Cerebellar nuclear complex (tissue), 1 donor: ENCODE results near the gene RAE1.
"Not testable (repeated sequence)": the region's sequence is repeated elsewhere in the genome, so short reads cannot be mapped to it uniquely, and the experiment has no call there.

Experiments used
- DNase-seq, 2 experiments: peaks; one replicate each; lab custom pipeline; 2025; lab: John Stamatoyannopoulos, UW

RAE1 gene

DNA sequence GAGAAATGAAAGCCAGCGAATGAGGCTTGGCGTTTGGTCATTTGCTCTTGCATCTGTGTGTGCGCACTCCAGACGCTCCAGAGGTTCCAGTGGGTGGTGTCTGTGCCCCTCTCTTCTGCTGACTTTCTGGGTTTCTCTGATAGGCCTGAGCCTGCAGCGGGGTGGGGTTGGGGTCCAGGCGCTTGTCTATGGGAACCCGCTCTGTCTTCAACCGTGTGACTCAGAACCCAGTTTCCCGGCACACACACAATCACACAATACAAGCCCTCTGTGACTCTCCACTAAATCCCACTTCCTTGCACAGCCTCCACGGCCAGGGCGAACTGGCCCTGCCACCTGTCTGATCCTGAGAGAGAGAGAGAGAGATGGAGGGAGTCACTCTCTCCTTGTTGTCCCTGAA is 64.7 kb downstream of the RAE1 start:
- DNase-seq = no peak

DNA sequence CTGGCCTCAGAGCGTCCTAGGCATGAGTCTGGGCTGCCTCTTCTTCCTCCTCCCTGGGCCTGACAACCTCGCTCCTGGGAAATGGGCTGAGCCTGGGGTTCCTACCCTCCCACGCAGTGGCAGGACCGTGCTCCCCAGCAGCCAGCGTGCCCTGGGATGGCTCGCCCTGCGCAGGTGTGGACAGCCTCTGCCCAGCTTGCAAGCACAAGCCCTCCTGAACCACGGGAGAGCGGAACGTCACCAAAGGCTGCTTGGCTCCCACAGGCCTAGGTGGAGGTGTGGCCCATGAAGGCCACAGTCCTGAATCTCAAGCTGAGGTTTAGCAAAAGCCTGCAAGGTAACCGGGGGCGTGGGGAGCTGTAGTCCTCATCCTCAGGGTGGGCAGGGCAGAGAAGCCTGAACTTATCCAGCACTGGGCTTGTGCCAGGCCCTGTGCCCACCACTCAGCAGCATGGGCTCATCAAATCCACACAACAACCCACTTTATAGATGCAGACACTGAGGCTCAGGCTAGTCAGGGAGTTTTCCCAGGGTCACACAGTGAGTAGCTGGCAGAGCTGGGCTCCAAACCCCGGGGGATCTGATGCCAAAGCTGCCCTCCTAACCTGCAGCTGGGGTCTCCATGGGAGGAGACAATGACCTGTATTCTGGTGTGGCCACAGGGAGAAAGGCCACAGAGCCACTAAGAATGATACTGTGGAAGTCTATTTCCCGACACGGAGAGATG is 65.4 kb downstream of the RAE1 start:
- no peak for DNase-seq

GRCh38 chr20:57417051-57417689 is 66.1 kb downstream of the RAE1 start:
- no peak for DNase-seq

- DNase-seq = no peak
Measured at GRCh38 chr20:57417830-57418780, 67.0 kb downstream of the RAE1 start.

DNA sequence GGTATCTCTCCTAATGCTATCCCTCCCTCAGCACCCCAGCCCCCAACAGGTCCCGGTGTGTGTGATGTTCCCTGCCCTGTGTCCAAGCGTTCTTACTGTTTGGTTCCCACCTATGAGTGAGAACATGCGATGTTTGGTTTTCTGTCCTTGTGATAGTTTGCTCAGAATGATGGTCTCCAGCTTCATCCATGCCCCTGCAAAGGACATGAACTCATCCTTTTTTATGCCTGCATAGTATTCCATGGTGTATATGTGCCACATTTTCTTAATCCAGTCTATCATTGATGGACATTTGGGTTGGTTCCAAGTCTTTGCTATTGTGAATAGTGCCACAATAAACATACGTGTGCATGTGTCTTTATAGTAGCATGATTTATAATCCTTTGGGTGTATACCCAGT is 68.4 kb downstream of the RAE1 start:
- not testable (repeated sequence) for DNase-seq

DNA sequence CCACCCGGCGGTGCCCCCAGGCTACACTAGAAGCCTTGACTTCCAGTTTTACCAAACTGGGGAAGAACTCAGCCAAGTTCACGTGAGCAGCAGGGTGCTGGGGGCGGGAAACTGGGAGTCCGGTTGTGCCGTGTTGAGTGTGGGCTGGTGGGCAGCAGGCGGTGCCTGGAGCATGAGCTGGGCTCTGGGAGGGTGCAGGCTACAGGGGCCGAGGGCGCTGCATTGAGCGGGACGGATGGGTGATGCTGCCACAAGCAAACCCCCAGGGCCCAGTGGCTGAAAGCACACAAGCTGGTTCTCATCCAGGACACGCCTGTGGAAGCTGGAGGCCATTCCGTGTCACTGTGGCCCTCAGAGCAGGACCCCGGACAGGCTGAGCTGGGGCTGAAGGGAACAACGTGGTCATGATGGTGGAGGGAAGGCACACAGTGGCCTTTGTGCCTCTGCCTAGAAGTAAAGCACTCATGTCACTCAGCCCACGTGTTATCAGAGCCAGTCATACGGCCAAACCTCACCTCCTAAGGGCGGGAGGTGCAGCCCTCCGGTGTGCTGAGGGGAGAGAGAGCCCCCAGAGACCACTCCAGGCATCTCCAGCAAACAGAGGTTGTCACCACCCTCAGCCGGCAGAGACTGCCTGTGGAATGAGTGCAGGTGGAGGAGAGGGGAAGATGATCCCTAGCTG is 69.7 kb downstream of the RAE1 start:
- DNase-seq = no peak

DNA sequence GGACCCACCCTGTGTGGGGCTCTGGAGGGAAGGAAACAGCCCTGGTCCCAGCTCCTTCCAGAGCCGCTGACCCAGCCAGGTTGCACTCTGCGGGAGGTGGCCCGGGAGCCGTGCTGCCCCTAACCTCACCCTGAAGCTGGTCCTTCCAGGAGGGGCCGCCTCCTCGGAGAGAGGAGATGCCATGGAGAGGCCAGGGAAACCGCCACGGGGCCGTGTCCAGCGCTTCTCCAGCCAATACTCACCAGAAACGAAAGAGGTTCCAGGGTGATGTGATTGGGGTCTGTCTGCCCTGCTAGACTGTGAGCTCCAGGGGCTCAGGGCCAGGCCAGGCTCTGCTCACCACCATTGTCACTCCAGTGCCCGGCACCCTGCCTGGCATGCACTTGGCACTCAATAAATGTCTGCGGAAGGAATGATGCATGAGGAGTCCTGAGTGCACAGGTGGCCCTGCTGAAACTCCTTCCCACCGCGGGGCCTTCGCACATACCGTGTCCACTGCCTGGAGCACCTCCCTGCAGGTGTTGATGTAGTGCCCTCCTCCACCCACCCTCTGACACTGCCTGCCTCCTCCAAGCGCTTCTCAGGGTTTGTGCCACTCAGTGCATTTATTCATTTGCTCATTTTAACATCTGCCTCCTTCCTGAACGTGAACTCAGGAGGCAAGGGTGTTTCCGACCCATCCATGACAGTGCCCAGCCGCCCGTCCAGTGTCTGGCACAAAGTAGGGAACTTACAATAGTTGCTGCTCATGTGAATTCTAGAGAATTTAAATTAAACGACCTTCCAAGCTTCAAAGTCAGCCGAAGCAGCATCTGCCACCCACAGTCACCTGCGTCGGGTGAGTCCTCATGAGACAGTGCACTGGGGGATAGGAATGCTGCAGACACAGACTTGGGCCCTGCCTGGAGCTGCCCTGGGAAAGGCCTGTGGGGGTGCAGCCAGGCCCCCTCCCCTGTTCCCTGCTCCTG is 70.5 kb downstream of the RAE1 start:
- no peak for DNase-seq

DNA sequence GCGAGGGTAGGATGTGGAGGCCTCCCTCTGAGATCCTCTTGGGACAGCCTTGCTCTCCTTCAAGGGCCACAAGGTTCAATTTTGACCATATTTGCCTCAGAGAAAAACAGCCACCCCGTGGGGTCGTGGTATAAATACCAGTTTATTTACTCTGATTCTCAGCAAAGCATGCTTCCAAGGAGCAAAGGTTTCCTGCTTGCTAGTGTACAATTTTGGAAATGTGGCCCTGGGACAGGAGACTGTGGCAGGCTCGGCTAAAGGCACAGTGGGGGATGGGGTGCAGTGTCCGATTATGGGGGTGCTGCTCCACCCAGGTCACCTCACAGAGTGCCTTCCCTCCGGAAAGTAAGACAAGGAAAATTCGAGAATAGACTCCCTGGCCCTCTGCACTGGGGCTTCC is 71.2 kb downstream of the RAE1 start:
- DNase-seq = no peak

DNA sequence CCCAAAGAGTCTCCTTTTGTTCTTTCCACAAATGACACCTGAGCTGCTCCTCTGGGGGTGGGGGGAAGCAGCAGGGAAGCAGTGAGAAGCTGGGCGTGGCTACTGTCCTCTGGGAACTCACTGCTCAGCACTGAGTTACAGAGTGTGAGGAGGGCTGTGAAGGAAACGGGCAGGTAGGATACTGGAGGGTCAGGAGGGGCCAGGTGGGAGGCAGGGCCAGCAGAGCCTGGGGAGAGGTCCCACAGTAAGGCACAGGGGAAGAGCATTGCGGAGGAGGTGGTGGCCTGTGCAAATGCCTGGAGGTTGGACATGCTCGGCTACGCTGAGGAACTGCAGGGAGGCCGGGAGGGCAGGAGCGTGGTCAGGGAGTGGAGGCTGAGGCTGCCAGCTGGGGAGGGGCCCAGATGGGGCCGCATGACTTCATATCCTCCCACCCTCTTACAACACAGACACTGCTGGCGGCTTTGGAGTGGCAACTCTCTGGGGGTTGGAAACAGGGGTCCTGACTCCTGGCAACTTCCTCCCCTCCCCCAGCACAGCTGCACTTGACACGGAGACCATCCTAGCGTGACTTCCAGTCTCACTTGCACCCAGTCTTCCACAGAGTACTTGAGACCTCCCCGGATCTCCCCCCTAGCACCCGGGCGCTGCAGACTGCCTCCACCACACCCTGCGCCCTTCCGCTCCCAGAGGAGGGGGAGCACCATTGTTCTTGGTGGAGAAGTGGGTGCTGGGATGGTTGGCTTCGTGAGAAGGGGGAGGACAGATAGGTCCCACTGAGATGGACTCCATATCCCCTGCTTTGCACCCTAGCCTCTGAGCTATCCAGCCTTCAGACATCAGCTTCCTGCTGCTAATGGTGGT is 74.3 kb downstream of the RAE1 start:
- DNase-seq = no peak

DNA sequence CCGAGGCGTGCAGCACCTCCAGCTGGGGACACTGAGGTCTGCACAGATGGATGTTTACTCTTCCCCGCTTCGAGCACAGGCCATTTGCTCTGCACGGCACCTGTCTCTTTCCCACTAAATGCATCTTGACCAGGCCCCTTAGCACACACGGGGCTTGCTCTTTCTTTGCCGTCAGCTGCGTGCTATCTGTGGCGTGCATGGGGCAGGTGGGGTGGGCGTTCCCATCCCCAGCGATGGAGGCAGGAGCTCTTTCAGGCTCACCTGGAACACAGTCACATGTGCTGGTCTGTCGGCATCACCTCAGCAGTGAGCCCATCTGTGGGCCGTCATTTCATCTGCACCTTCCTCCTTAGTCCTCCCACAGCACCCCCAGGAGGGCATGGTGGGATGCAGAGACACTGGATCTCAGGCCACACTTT is 75.2 kb downstream of the RAE1 start:
- DNase-seq = no peak

- no peak for DNase-seq
Measured at GRCh38 chr20:57426831-57427230, 75.8 kb downstream of the RAE1 start.

- DNase-seq = no peak
Measured at GRCh38 chr20:57428324-57429158, 77.5 kb downstream of the RAE1 start.
